HUES48 (cell line): ENCODE results near the gene PHF11.
A peak's percentile ranks its signal among the peaks of the same experiment; 100 is the strongest.

Experiments
- H3K27ac ChIP-seq: one replicate; pipeline ENCODE4 v1.7.0; 2013; ENCODE audit warnings: low read depth, low read length, inconsistent platforms
- H3K27me3 ChIP-seq: 2 replicates; pipeline ENCODE4 v1.6.1; 2013; ENCODE audit warnings: mild to moderate bottlenecking, low read length; ENCODE audit not compliant: control insufficient read depth, insufficient read depth
- H3K36me3 ChIP-seq: 2 replicates; pipeline ENCODE4 v1.6.1; 2013; ENCODE audit warnings: low read length; ENCODE audit not compliant: control insufficient read depth, insufficient read depth
- H3K4me1 ChIP-seq: 2 replicates; pipeline ENCODE4 v1.6.1; 2013; ENCODE audit warnings: mild to moderate bottlenecking, low read length; ENCODE audit not compliant: control insufficient read depth, insufficient read depth
- H3K4me3 ChIP-seq: 2 replicates; pipeline ENCODE4 v1.5.1; 2013; ENCODE audit warnings: mild to moderate bottlenecking, low read depth, low read length
- H3K9ac ChIP-seq: 2 replicates; pipeline ENCODE4 v1.6.1; 2013; ENCODE audit warnings: mild to moderate bottlenecking, low read depth, low read length, moderate library complexity
- H3K9me3 ChIP-seq: 2 replicates; pipeline ENCODE4 v1.6.1; 2013; ENCODE audit warnings: low read length; ENCODE audit not compliant: control insufficient read depth, insufficient read depth

Gene PHF11

DNA sequence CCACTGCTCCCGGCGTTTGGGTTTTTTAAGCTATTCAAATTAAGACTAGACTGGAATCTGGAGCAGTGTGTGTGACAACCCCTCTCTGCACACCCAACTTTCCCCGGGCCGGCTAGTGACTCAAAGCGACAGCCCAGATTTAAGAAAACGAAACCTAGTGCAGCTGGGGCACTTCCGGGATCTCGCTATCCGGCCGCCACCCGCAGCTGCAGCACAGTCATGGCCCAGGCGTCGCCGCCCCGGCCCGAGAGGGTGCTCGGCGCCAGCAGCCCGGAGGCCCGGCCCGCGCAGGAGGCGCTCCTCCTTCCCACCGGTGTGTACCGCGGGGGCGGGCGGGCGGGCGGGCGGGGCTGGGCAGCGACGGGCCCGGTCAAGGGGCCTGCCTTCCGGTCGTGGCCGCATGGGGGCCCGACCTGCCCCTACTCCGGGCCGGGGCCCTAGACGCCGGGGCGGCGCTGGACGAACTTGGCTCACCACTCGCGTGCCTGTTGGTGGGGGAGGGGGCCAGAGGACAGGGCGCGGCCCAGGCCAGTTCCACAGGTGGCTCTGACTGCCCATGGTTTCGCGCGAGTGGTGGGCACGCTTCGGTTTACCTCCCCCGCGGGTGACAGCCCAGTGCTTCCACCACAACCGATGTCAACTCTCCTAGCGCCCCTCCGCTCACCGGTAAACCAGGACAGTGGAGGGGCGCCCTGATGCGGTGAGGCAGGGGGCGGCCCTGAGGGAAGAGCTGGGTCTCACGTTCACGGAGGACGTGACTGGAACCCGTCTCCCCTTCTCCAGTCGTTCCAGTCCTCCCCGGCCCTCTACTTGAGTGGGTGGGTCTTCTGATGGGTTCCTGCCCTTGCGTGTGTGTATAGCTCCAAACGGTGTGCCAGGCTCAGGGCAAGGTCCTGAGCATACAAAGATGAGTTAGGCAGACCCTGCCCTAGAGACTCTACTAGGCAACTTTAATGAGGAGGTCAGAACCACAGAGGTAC is at the start of gene PHF11:
Gene PHF11, plus strand, starts transcription at position 171 of the 980 bp plus-strand sequence. Its CDS starts 49 bp downstream, at position 220.
- H3K4me1 ChIP-seq: no peaks in the 10 kb centered on the region
- no peaks in the 10 kb centered on the region for H3K36me3 ChIP-seq
- no peaks in the 10 kb centered on the region for H3K9me3 ChIP-seq
- H3K27me3 ChIP-seq: no peaks in the 10 kb centered on the region
- H3K9ac ChIP-seq: peak within 1 kb of the TSS; percentile 79
- peak within 1 kb of the TSS; percentile 86 for H3K27ac ChIP-seq
- peak within 1 kb of the TSS; percentile 84 for H3K4me3 ChIP-seq

- H3K4me3 ChIP-seq: no peak overlapping the region
- no peaks in the 10 kb centered on the region for H3K27me3 ChIP-seq
- H3K9me3 ChIP-seq: no peaks in the 10 kb centered on the region
- H3K9ac ChIP-seq: no peak overlapping the region
- H3K27ac ChIP-seq: no peak overlapping the region
- no peaks in the 10 kb centered on the region for H3K36me3 ChIP-seq
- H3K4me1 ChIP-seq: no peaks in the 10 kb centered on the region; the same call in 1 of the 2 replicates
Observed at GRCh38 chr13:49446473-49446872, 49.3 kb upstream of the PHF11 start.

- H3K4me1 ChIP-seq: no peaks in the 10 kb centered on the region
- H3K9me3 ChIP-seq: no peaks in the 10 kb centered on the region
- H3K27me3 ChIP-seq: no peaks in the 10 kb centered on the region
- no peak overlapping the region for H3K27ac ChIP-seq
- no peaks in the 10 kb centered on the region for H3K36me3 ChIP-seq
- H3K9ac ChIP-seq: no peak overlapping the region
- H3K4me3 ChIP-seq: no peak overlapping the region
Observed at GRCh38 chr13:49448753-49449152, 47.0 kb upstream of the PHF11 start.

DNA sequence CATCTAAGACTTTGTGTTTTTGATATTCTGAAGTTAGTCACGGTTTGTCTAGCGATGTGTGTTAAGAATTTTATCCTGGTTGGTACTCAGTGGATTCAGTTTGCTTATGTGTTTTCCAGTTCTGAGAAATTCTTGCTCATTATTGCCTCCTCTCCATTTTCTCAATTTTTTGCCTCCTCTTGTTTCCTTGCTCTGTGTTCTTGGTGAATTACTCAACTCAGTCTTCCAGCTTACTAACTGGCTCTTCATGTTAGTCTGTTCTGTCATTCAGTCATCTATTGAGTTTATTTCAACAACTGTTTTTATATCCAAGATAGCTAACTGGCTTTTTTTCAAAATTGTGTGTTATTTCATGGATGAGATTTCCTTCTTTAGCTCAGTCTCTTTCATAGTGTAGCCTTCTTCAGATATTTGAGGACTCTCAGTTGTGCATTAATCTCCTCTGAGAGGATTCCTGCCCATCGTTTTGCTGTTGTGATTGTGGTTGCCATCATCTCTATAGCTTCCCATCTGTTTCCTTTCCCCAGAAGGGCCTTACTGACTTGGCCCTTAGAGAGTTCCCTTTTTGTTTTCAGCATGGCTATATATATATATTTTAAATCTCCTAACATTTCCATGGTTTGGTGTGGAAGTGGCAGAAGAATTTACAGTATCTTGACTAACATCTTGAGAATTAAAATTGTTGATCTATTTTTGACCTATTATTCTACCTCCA is 45.5 kb upstream of the PHF11 start:
- no peaks in the 10 kb centered on the region for H3K4me1 ChIP-seq
- no peaks in the 10 kb centered on the region for H3K27me3 ChIP-seq
- H3K36me3 ChIP-seq: no peaks in the 10 kb centered on the region
- H3K9ac ChIP-seq: no peak overlapping the region
- H3K9me3 ChIP-seq: no peaks in the 10 kb centered on the region
- no peak overlapping the region for H3K27ac ChIP-seq
- H3K4me3 ChIP-seq: no peak overlapping the region

- no peak overlapping the region for H3K27ac ChIP-seq
- H3K27me3 ChIP-seq: no peaks in the 10 kb centered on the region
- no peak overlapping the region for H3K9ac ChIP-seq
- H3K36me3 ChIP-seq: no peaks in the 10 kb centered on the region
- H3K4me1 ChIP-seq: no peaks in the 10 kb centered on the region
- H3K9me3 ChIP-seq: no peaks in the 10 kb centered on the region
- H3K4me3 ChIP-seq: no peak overlapping the region
Observed at GRCh38 chr13:49452725-49453457, 42.9 kb upstream of the PHF11 start.

GRCh38 chr13:49453465-49453864 is 42.3 kb upstream of the PHF11 start:
- Histone ChIP-seq H3K9ac (no peak overlapping the region), H3K27ac (no peak overlapping the region), H3K9me3 (no peaks in the 10 kb centered on the region), H3K36me3 (no peaks in the 10 kb centered on the region), H3K4me1 (no peaks in the 10 kb centered on the region), H3K27me3 (no peaks in the 10 kb centered on the region), H3K4me3 (no peak overlapping the region)

GRCh38 chr13:49454388-49455006 is 41.3 kb upstream of the PHF11 start:
- H3K27me3 ChIP-seq: no peaks in the 10 kb centered on the region
- H3K27ac ChIP-seq: no peak overlapping the region
- no peak overlapping the region for H3K9ac ChIP-seq
- no peaks in the 10 kb centered on the region for H3K36me3 ChIP-seq
- H3K9me3 ChIP-seq: no peaks in the 10 kb centered on the region
- no peaks in the 10 kb centered on the region for H3K4me1 ChIP-seq
- H3K4me3 ChIP-seq: no peak overlapping the region

GRCh38 chr13:49455007-49455398 is 40.8 kb upstream of the PHF11 start:
- Histone ChIP-seq H3K4me3 (no peak overlapping the region), H3K27ac (no peak overlapping the region), H3K27me3 (no peaks in the 10 kb centered on the region), H3K4me1 (no peaks in the 10 kb centered on the region), H3K9me3 (no peaks in the 10 kb centered on the region), H3K9ac (no peak overlapping the region), H3K36me3 (no peaks in the 10 kb centered on the region)

DNA sequence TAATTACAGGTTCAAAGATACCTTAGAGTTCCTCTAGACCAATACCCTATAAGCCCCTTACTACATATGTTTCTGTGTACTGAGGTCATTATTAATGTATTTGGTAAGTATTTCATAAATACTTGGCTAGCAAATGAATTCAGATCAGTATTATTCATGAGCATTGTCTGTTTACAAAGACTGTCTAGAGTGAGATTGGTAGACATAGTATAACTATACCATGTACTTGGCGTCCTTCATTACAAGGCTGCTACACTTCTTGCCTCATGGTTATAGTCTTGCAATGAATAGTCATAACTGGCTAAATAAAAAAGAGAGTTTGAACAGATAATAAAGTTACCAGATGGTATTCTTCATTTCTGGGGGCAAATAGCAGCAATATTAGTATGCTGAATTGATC is 39.6 kb upstream of the PHF11 start:
- no peaks in the 10 kb centered on the region for H3K27me3 ChIP-seq
- peaks cover 3% of the 10 kb centered on the region; the same call in 1 of the 2 replicates for H3K36me3 ChIP-seq
- no peaks in the 10 kb centered on the region for H3K4me1 ChIP-seq
- no peak overlapping the region for H3K27ac ChIP-seq
- H3K4me3 ChIP-seq: no peak overlapping the region
- H3K9me3 ChIP-seq: no peaks in the 10 kb centered on the region
- H3K9ac ChIP-seq: no peak overlapping the region

DNA sequence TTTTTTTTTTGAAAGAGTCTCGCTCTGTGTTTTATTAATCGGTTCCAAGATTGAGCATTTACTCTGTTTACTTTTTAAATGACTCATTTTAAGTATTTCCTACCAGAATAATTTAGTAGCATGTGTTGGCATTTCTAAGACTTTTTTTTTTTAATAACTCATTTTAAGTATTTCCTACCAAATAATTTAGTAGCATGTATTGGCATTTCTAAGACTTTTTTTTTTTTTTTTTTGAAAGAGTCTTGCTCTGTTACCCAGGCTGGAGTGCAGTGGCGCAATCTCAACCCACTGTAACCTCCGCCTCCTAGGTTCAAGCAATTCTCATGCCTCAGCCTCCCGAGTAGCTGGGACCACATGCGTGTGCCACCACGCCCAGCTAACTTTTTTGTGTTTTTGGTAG is 38.5 kb upstream of the PHF11 start:
- Histone ChIP-seq H3K27ac (no peak overlapping the region), H3K4me3 (no peak overlapping the region), H3K9me3 (peaks cover 8% of the 10 kb centered on the region; the same call in 1 of the 2 replicates), H3K9ac (no peak overlapping the region), H3K4me1 (no peaks in the 10 kb centered on the region), H3K27me3 (no peaks in the 10 kb centered on the region), H3K36me3 (peaks cover 13% of the 10 kb centered on the region)
